HEK293 (cell line): ENCODE data around the gene HHIPL1.

Experiments used
- CTCF ChIA-PET: fragments of 350-600 bp; formaldehyde crosslinking; extraction: SDS; loops from one replicate; lab custom pipeline; 2021; ENCODE audit warnings: antibody characterized with exemption; lab: Yijun Ruan, JAX
- POLR2A ChIA-PET: fragments of 300-600 bp; formaldehyde crosslinking; extraction: SDS; loops from one replicate; lab custom pipeline; 2020; ENCODE audit warnings: antibody characterized with exemption, inconsistent platforms; lab: Yijun Ruan, JAX
- H3K27ac ChIP-seq: fragments of 200-500 bp; sonication (Bioruptor generic); 2 replicates; pipeline ENCODE4 v1.5.1; 2014; ENCODE audit warnings: low read depth, low read length, control low read depth, inconsistent platforms; ENCODE audit errors: extremely low read depth
- H3K36me3 ChIP-seq, 2 experiments: fragments of 200-500 bp in 1 of 2; sonication (Bioruptor generic) in 1 of 2; 1 replicate in 1 of 2; 2 replicates in 1 of 2; pipeline ENCODE4 v1.5.1; 2014 to 2017; ENCODE audit warnings: inconsistent platforms in 2 of 2, low read length in 2 of 2; ENCODE audit not compliant: control insufficient read depth in 2 of 2, insufficient read depth in 1 of 2
- H3K4me1 ChIP-seq: fragments of 200-500 bp; sonication (Bioruptor generic); 2 replicates; pipeline ENCODE4 v1.5.1; 2014; ENCODE audit warnings: mild to moderate bottlenecking, low read length, inconsistent platforms; ENCODE audit not compliant: control insufficient read depth, insufficient read depth
- H3K4me3 ChIP-seq: 2 replicates; pipeline ENCODE4 v1.5.1; 2011; ENCODE audit warnings: low read depth, mild to moderate bottlenecking, control low read depth, low read length, moderate library complexity
- H3K9me3 ChIP-seq: fragments of 200-500 bp; sonication (Bioruptor generic); 2 replicates; pipeline ENCODE4 v1.5.1; 2014; ENCODE audit warnings: low read depth, low read length, inconsistent platforms; ENCODE audit not compliant: control insufficient read depth, insufficient read depth
- EGR2 ChIP-seq: fragments of 450-650 bp; formaldehyde crosslinking; IDR thresholded peaks from 2 replicates; pipeline ENCODE4 v1.5.1; 2016; ENCODE audit warnings: low read depth, missing biosample characterization, missing genetic modification characterization
- GLIS1 ChIP-seq: fragments of 450-650 bp; formaldehyde crosslinking; IDR thresholded peaks from 2 replicates; pipeline ENCODE4 v1.5.1; 2016; ENCODE audit warnings: missing biosample characterization, missing genetic modification characterization
- GLIS2 ChIP-seq: fragments of 450-650 bp; formaldehyde crosslinking; IDR thresholded peaks from 2 replicates; pipeline ENCODE4 v1.5.1; 2016; ENCODE audit warnings: missing biosample characterization, missing genetic modification characterization
- HIC1 ChIP-seq: fragments of 450-650 bp; formaldehyde crosslinking; IDR thresholded peaks from 2 replicates; pipeline ENCODE4 v1.5.1; 2016; ENCODE audit warnings: missing biosample characterization, missing genetic modification characterization
- HOXD13 ChIP-seq: sonication (generic); formaldehyde crosslinking; IDR thresholded peaks from 2 replicates; pipeline ENCODE4 v1.8.0; 2022; ENCODE audit warnings: missing genetic modification reagents, borderline replicate concordance
- KLF16 ChIP-seq: fragments of 450-650 bp; formaldehyde crosslinking; IDR thresholded peaks from 2 replicates; pipeline ENCODE4 v1.5.1; 2017; ENCODE audit warnings: missing biosample characterization, missing genetic modification characterization
- KLF17 ChIP-seq: fragments of 450-650 bp; formaldehyde crosslinking; IDR thresholded peaks from 2 replicates; pipeline ENCODE4 v1.5.1; 2016; ENCODE audit warnings: missing biosample characterization, missing genetic modification characterization
- ZBTB17 ChIP-seq: fragments of 450-650 bp; formaldehyde crosslinking; IDR thresholded peaks from 2 replicates; pipeline ENCODE4 v1.5.1; 2016; ENCODE audit warnings: missing biosample characterization, missing genetic modification characterization
- ZBTB49 ChIP-seq: fragments of 450-650 bp; formaldehyde crosslinking; IDR thresholded peaks from 2 replicates; pipeline ENCODE4 v1.5.1; 2016; ENCODE audit warnings: missing biosample characterization, missing genetic modification characterization, low read depth
- ZFHX2 ChIP-seq: fragments of 450-650 bp; formaldehyde crosslinking; conservative IDR thresholded peaks from 2 replicates; pipeline ENCODE4 v1.5.1; 2016; ENCODE audit warnings: missing biosample characterization, missing genetic modification characterization
- ZNF138 ChIP-seq: fragments of 450-650 bp; formaldehyde crosslinking; IDR thresholded peaks from 2 replicates; pipeline ENCODE4 v1.5.1; 2016; ENCODE audit warnings: missing biosample characterization, missing genetic modification characterization, borderline replicate concordance
- ZNF248 ChIP-seq: fragments of 450-650 bp; formaldehyde crosslinking; IDR thresholded peaks from 2 replicates; pipeline ENCODE4 v1.5.1; 2017; ENCODE audit warnings: missing biosample characterization, missing genetic modification characterization
- ZNF366 ChIP-seq: fragments of 450-650 bp; formaldehyde crosslinking; conservative IDR thresholded peaks from 2 replicates; pipeline ENCODE4 v1.5.1; 2016; ENCODE audit warnings: missing biosample characterization, missing genetic modification characterization
- ZNF391 ChIP-seq: fragments of 450-650 bp; formaldehyde crosslinking; IDR thresholded peaks from 2 replicates; pipeline ENCODE4 v1.5.1; 2016; ENCODE audit warnings: low read depth, missing biosample characterization, missing genetic modification characterization, borderline replicate concordance
- ZNF48 ChIP-seq: fragments of 450-650 bp; formaldehyde crosslinking; IDR thresholded peaks from 2 replicates; pipeline ENCODE4 v1.5.1; 2016; ENCODE audit warnings: missing biosample characterization, missing genetic modification characterization
- ZNF501 ChIP-seq: fragments of 450-650 bp; formaldehyde crosslinking; IDR thresholded peaks from 2 replicates; pipeline ENCODE4 v1.5.1; 2016; ENCODE audit warnings: missing biosample characterization, missing genetic modification characterization
- ZNF560 ChIP-seq: fragments of 450-650 bp; formaldehyde crosslinking; IDR thresholded peaks from 2 replicates; pipeline ENCODE4 v1.5.1; 2017; ENCODE audit warnings: missing biosample characterization, missing genetic modification characterization, borderline replicate concordance
- ZNF600 ChIP-seq: fragments of 450-650 bp; formaldehyde crosslinking; IDR thresholded peaks from 2 replicates; pipeline ENCODE4 v1.5.1; 2016; ENCODE audit warnings: missing biosample characterization, missing genetic modification characterization
- ZNF654 ChIP-seq: fragments of 450-650 bp; formaldehyde crosslinking; IDR thresholded peaks from 2 replicates; pipeline ENCODE4 v1.5.1; 2016; ENCODE audit warnings: low read depth, missing biosample characterization, missing genetic modification characterization
- ZNF692 ChIP-seq: fragments of 450-650 bp; formaldehyde crosslinking; IDR thresholded peaks from 2 replicates; pipeline ENCODE4 v1.5.1; 2016; ENCODE audit warnings: missing biosample characterization, missing genetic modification characterization

HHIPL1 gene

GRCh38 chr14:99627100-99627499 is 17.8 kb upstream of the HHIPL1 start:
- no peak overlapping the region for H3K4me3 ChIP-seq
- CTCF ChIA-PET: interaction anchor here (0.6 to 2.0 kb wide), 5 partner anchors 9 to 1954 kb away, joined by 3 to 14 read pairs (median 4); no protein-coding TSS in a partner anchor
- POLR2A ChIA-PET: no interaction called here

GRCh38 chr14:99627510-99628381 is 17.2 kb upstream of the HHIPL1 start:
- TF ChIP-seq ZFHX2 (tag by site-specific recombination): peak; percentile 40
- TF ChIP-seq HIC1 (tag by site-specific recombination): peak; percentile 12; the same call in 1 of the 2 replicates
- peak; percentile 31 for TF ChIP-seq ZNF366 (tag by site-specific recombination)
- TF ChIP-seq EGR2 (tag by site-specific recombination): peak; percentile 30; the same call in 1 of the 2 replicates
- no peak for TF ChIP-seq ZNF692 (tag by site-specific recombination)
- TF ChIP-seq, all 188 proteins: peak for 4
- Histone ChIP-seq H3K4me3 (no peak overlapping the region), H3K9me3 (no peaks in the 10 kb centered on the region), H3K4me1 (no peaks in the 10 kb centered on the region), H3K27ac (no peak overlapping the region), H3K36me3 (no peaks in the 10 kb centered on the region)
- CTCF ChIA-PET: interaction anchor here (0.6 to 2.0 kb wide), 24 partner anchors 8 to 261 kb away, joined by 3 to 14 read pairs (median 4); no protein-coding TSS in a partner anchor
- POLR2A ChIA-PET: no interaction called here

More at GRCh38 chr14:99627100-99627499, 17.8 kb upstream of the HHIPL1 start:
- Histone ChIP-seq H3K9me3 (no peaks in the 10 kb centered on the region), H3K4me1 (no peaks in the 10 kb centered on the region), H3K27ac (no peak overlapping the region), H3K36me3 (no peaks in the 10 kb centered on the region)
- TF ChIP-seq ZNF48 (tag by site-specific recombination): no peak
- TF ChIP-seq ZNF138 (tag by site-specific recombination): no peak
- TF ChIP-seq ZBTB17 (tag by site-specific recombination): peak; percentile 98
- TF ChIP-seq HOXD13 (CRISPR knock-in tag): no peak
- TF ChIP-seq ZNF248: no peak
- peak; percentile 13; the same call in 1 of the 2 replicates for TF ChIP-seq ZNF560 (tag by site-specific recombination)
- TF ChIP-seq ZFHX2 (tag by site-specific recombination): 0 out of 2 replicates have a peak, but pooled peaks have one; percentile 22
- TF ChIP-seq ZNF366 (tag by site-specific recombination): peak; percentile 99

GRCh38 chr14:99628887-99629618 is 15.9 kb upstream of the HHIPL1 start:
- POLR2A ChIA-PET: no interaction called here
- H3K4me3 ChIP-seq: no peak overlapping the region
- TF ChIP-seq ZNF501 (tag by site-specific recombination): 0 out of 2 replicates have a peak, but pooled peaks have one; percentile 61
- peak; percentile 66; the same call in 1 of the 2 replicates for TF ChIP-seq KLF17 (tag by site-specific recombination)
- TF ChIP-seq GLIS1 (tag by site-specific recombination): peak; percentile 69
- TF ChIP-seq GLIS2 (tag by site-specific recombination): peak; percentile 91
- no peak for TF ChIP-seq ZNF560 (tag by site-specific recombination)
- 0 out of 2 replicates have a peak, but pooled peaks have one; percentile 34 for TF ChIP-seq ZNF391 (tag by site-specific recombination)
- 0 out of 2 replicates have a peak, but pooled peaks have one; percentile 34 for TF ChIP-seq KLF16 (tag by site-specific recombination)
- TF ChIP-seq ZNF600 (tag by site-specific recombination): peak; percentile 62; the same call in 1 of the 2 replicates
- no peak for TF ChIP-seq ZBTB49 (tag by site-specific recombination)
- peak; percentile 73 for TF ChIP-seq ZNF654 (tag by site-specific recombination)

More at GRCh38 chr14:99628887-99629618, 15.9 kb upstream of the HHIPL1 start:
- no peak overlapping the region for H3K27ac ChIP-seq
- no peaks in the 10 kb centered on the region for H3K9me3 ChIP-seq
- H3K4me1 ChIP-seq: no peaks in the 10 kb centered on the region
- no peaks in the 10 kb centered on the region for H3K36me3 ChIP-seq
- CTCF ChIA-PET: interaction anchor here (0.6 to 2.0 kb wide), 23 partner anchors 9 to 749 kb away, joined by 3 to 14 read pairs (median 4); no protein-coding TSS in a partner anchor
